ENCODE results near the gene RIMOC1. TPM values are rescaled to one million over a fixed set of nuclear protein-coding genes. Genes with fewer than 3 reads are reported as not detected.

RIMOC1 gene
- total and polyA plus RNA-seq, 10 donors, result 4.5 to 29.3 (median 21.9) TPM

GRCh38 chr5:41903382-41903891, 707 bp upstream of the RIMOC1 start:
- intact Hi-C loops (cut with DNase I; ENCODE audit: low total_unique reads), result no loop called here
- TF ChIP-seq POLR2A (IDR thresholded peaks at IDR 0.05), result no peak
- H3K4me3 ChIP-seq, result peak overlapping the region; percentile 42 to 90 (median 72)
- DNase-seq, result no peak
- no peaks in the 10 kb centered on the region for H3K9me3 ChIP-seq
- peaks cover 0 to 23% (median 7%) of the 10 kb centered on the region in 6 donors for H3K36me3 ChIP-seq
- no peaks in the 10 kb centered on the region for H3K27me3 ChIP-seq (replicated peaks in 1 of 7)
- 41 to 51% (median 45%) methylated on average over 8 of the region's 8 CpGs for WGBS, 5 donors
- H3K4me1 ChIP-seq, result peaks cover 8 to 47% (median 36%) of the 10 kb centered on the region in 6 donors
- H3K27ac ChIP-seq, result peak overlapping the region; percentile 44 to 93 (median 86)

DNA sequence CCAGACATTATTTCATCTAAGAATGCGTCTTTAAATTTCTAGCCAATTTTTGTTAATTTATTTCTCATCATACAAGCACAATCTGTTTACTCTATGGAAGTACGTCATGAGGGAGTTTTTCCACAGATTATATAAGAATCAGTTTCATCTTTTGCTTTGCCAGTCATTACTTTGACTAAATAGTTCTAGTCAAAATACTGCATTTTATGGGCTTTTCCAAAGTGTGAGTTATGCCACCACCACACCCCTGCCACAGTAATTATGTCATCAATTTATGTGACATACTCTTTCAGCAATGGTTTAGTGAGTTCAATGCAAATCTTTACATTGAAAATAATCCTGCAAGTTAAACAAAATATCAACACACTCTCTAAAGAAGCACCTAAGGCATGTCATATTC, 2.0 kb downstream of the RIMOC1 start:
- Histone ChIP-seq H3K36me3 (peaks cover 0 to 50% (median 31%) of the 10 kb centered on the region in 6 donors), H3K27ac (no peak overlapping the region), H3K9me3 (no peaks in the 10 kb centered on the region), H3K4me1 (peaks cover 8 to 58% (median 36%) of the 10 kb centered on the region in 6 donors), H3K4me3 (no peak overlapping the region), H3K27me3 (replicated peaks in 1 of 7) (no peaks in the 10 kb centered on the region)
- TF ChIP-seq POLR2A (IDR thresholded peaks at IDR 0.05) (no peak), CTCF (IDR thresholded peaks at IDR 0.05 in 8 of 11, conservative IDR thresholded peaks at IDR 0.05 in 3 of 11) (no peak), POLR2AphosphoS5 (IDR thresholded peaks at IDR 0.05) (no peak)
- DNase-seq, result no peak
- 89 to 96% (median 92%) methylated on average over 2 of the region's 2 CpGs for WGBS, 5 donors
- intact Hi-C loops (cut with DNase I; ENCODE audit: low total_unique reads), result no loop called here

- Histone ChIP-seq H3K4me1 (peaks cover 8 to 51% (median 31%) of the 10 kb centered on the region in 6 donors), H3K9me3 (no peaks in the 10 kb centered on the region), H3K36me3 (peaks cover 0 to 74% (median 53%) of the 10 kb centered on the region in 6 donors), H3K4me3 (no peak overlapping the region), H3K27ac (no peak overlapping the region), H3K27me3 (replicated peaks in 1 of 7) (no peaks in the 10 kb centered on the region)
- intact Hi-C loops (cut with DNase I; ENCODE audit: low total_unique reads), result no loop called here
- DNase-seq, result no peak
- 92 to 96% (median 94%) methylated on average over 4 of the region's 4 CpGs for WGBS, 5 donors
- TF ChIP-seq CTCF (IDR thresholded peaks at IDR 0.05 in 8 of 11, conservative IDR thresholded peaks at IDR 0.05 in 3 of 11), result no peak
- TF ChIP-seq POLR2A (IDR thresholded peaks at IDR 0.05), result no peak
- TF ChIP-seq POLR2AphosphoS5 (IDR thresholded peaks at IDR 0.05), result no peak
Observed at GRCh38 chr5:41908374-41909079, 4.4 kb downstream of the RIMOC1 start.

GRCh38 chr5:41918105-41918504, 14.0 kb downstream of the RIMOC1 start:
- Histone ChIP-seq H3K9me3 (no peaks in the 10 kb centered on the region), H3K27me3 (replicated peaks in 1 of 7) (no peaks in the 10 kb centered on the region), H3K4me1 (peaks cover 0 to 21% (median 0%) of the 10 kb centered on the region in 6 donors), H3K27ac (no peak overlapping the region), H3K4me3 (no peak overlapping the region), H3K36me3 (peaks cover 0 to 90% (median 55%) of the 10 kb centered on the region in 6 donors)
- WGBS, 5 donors, result 70 to 81% (median 77%) methylated on average over 2 of the region's 2 CpGs
- intact Hi-C loops (cut with DNase I; ENCODE audit: low total_unique reads), result no loop called here
- no peak for DNase-seq
- TF ChIP-seq POLR2AphosphoS5 (IDR thresholded peaks at IDR 0.05) (no peak), CTCF (IDR thresholded peaks at IDR 0.05 in 8 of 11, conservative IDR thresholded peaks at IDR 0.05 in 3 of 11) (no peak), POLR2A (IDR thresholded peaks at IDR 0.05) (no peak)

All from spleen (tissue), 11 donors.